H1 (cell line): ENCODE results near the gene TUBGCP6.

Experiments
- CBX5 ChIP-seq: fragments of 300-800, 300-1000 bp; sonication (generic); IDR thresholded peaks from 2 replicates; pipeline ENCODE4 v1.7.1; 2016; ENCODE audit warnings: antibody characterized with exemption, low read length, low read depth
- EP300 ChIP-seq, 2 experiments: IDR thresholded peaks; 1 replicate in 1 of 2; 2 replicates in 1 of 2; pipeline ENCODE4 v1.6.1; 2011 to 2012; ENCODE audit warnings: low read depth in 2 of 2, low read length in 2 of 2, mild to moderate bottlenecking in 2 of 2, borderline replicate concordance in 1 of 2, inconsistent platforms in 1 of 2, moderate library complexity in 1 of 2
- FOSL1 ChIP-seq: IDR thresholded peaks from 2 replicates; pipeline ENCODE4 v1.6.1; 2011; ENCODE audit warnings: mild to moderate bottlenecking, low read depth, low read length, moderate library complexity; ENCODE audit not compliant: insufficient read depth
- GABPA ChIP-seq: IDR thresholded peaks from 2 replicates; pipeline ENCODE4 v1.6.1; 2011; ENCODE audit warnings: mild to moderate bottlenecking, low read length, moderate library complexity, borderline replicate concordance; ENCODE audit not compliant: insufficient read depth
- MAFK ChIP-seq: IDR thresholded peaks from 2 replicates; pipeline ENCODE4 v1.6.1; 2012; ENCODE audit warnings: low read depth, mild to moderate bottlenecking, improper control_type of control experiment, low read length
- POLR2A ChIP-seq, 2 experiments: IDR thresholded peaks; 1 replicate in 1 of 2; 2 replicates in 1 of 2; pipeline ENCODE4 v1.6.1; 2011; ENCODE audit warnings: low read depth in 2 of 2, low read length in 2 of 2, mild to moderate bottlenecking in 2 of 2; ENCODE audit errors: control extremely low read depth in 1 of 2
- POLR2AphosphoS5 ChIP-seq: IDR thresholded peaks from 2 replicates; pipeline ENCODE4 v1.6.1; 2011; ENCODE audit warnings: low read depth, low read length
- POU5F1 ChIP-seq: IDR thresholded peaks from 2 replicates; pipeline ENCODE4 v1.6.1; 2011; ENCODE audit warnings: low read depth, mild to moderate bottlenecking, low read length, moderate library complexity
- SAP30 ChIP-seq: fragments of 300-600 bp; sonication (generic); IDR thresholded peaks from 2 replicates; pipeline ENCODE4 v1.7.1; 2012; ENCODE audit warnings: low read length, moderate library complexity, mild to moderate bottlenecking, inconsistent platforms; ENCODE audit not compliant: insufficient read depth, insufficient replicate concordance
- SP4 ChIP-seq: IDR thresholded peaks from 2 replicates; pipeline ENCODE4 v1.6.1; 2012; ENCODE audit warnings: low read length, inconsistent platforms
- TEAD4 ChIP-seq: IDR thresholded peaks from 2 replicates; pipeline ENCODE4 v1.6.1; 2012; ENCODE audit warnings: low read depth, low read length, inconsistent platforms, mixed read lengths
- TF ChIP-seq, protein P1 (sequence below), 3 experiments: IDR thresholded peaks; 1 replicate in 2 of 3; 2 replicates in 1 of 3; pipeline versions ENCODE4 v1.5.1 to v1.6.1; 2011; ENCODE audit warnings: low read length in 3 of 3, mild to moderate bottlenecking in 3 of 3, inconsistent platforms in 2 of 3, low read depth in 1 of 3, moderate library complexity in 1 of 3; ENCODE audit not compliant: insufficient read depth in 1 of 3; ENCODE audit errors: control extremely low read depth in 1 of 3
- TF ChIP-seq, protein P2 (sequence below): IDR thresholded peaks from 2 replicates; pipeline ENCODE4 v1.6.1; 2012; ENCODE audit warnings: inconsistent platforms

DNA sequence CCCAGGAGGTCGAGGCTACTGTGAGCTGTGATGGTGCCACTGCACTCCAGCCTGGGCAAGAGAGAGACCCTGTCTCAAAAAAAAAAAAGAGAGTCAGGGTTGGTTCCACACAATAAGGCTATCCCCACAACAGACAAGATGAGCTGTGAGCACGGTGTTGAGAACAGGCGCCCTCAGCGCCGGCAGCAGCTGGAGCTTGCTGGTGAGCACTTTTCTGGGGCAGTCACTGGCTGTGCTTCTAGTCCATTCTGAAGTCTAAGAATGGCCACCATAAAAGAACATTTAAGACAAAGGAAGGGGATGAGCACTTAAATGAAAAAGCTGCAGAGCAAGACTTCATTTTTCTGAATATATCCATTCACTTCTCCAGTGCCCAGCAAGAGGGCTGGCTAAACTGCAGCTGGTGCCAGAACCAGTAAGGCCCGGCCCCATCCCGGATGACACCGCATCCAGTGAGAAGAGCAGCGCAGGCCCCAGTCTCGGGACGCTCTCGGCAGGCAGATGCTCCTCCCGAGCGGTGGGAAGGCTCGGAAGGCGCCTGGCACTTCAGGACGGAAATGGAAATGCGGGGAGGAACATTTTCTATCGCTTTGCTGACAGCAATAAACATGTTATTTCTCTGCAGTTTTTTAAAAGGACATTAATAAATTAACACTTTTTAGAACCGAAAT, 12.2 kb downstream of the TUBGCP6 start:
- TF ChIP-seq SAP30 (no peak), SP4 (no peak), POU5F1 (no peak), TEAD4 (no peak), POLR2AphosphoS5 (no peak), EP300 (IDR thresholded peaks at IDR 0.05; ENCODE audit: borderline replicate concordance in 1 of 2, low read depth in 2 of 2, low read length in 2 of 2) (no peak), MAFK (no peak), FOSL1 (no peak), POLR2A (IDR thresholded peaks at IDR 0.05; ENCODE audit: control extremely low read depth in 1 of 2, low read depth in 2 of 2, low read length in 2 of 2) (no peak), GABPA (no peak), CBX5 (no peak)
- TF ChIP-seq, protein P1, sequence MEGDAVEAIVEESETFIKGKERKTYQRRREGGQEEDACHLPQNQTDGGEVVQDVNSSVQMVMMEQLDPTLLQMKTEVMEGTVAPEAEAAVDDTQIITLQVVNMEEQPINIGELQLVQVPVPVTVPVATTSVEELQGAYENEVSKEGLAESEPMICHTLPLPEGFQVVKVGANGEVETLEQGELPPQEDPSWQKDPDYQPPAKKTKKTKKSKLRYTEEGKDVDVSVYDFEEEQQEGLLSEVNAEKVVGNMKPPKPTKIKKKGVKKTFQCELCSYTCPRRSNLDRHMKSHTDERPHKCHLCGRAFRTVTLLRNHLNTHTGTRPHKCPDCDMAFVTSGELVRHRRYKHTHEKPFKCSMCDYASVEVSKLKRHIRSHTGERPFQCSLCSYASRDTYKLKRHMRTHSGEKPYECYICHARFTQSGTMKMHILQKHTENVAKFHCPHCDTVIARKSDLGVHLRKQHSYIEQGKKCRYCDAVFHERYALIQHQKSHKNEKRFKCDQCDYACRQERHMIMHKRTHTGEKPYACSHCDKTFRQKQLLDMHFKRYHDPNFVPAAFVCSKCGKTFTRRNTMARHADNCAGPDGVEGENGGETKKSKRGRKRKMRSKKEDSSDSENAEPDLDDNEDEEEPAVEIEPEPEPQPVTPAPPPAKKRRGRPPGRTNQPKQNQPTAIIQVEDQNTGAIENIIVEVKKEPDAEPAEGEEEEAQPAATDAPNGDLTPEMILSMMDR (IDR thresholded peaks at IDR 0.05; ENCODE audit: control extremely low read depth in 1 of 3, insufficient read depth in 1 of 3, low read depth in 1 of 3, low read length in 3 of 3), result no peak
- TF ChIP-seq, protein P2, sequence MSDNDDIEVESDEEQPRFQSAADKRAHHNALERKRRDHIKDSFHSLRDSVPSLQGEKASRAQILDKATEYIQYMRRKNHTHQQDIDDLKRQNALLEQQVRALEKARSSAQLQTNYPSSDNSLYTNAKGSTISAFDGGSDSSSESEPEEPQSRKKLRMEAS, result no peak
